CD4-positive, alpha-beta T cell treated with Interferon alpha-2 for 1 hour (primary cell): ENCODE data around the gene CTU2.
A peak's percentile ranks its signal among the peaks of the same experiment; 100 is the strongest.

Experiments
- DNase-seq, 2 donors: peaks; one replicate each; pipeline ENCODE4 v3.0.0-alpha.2; 2020 to 2022

CTU2 gene

DNA sequence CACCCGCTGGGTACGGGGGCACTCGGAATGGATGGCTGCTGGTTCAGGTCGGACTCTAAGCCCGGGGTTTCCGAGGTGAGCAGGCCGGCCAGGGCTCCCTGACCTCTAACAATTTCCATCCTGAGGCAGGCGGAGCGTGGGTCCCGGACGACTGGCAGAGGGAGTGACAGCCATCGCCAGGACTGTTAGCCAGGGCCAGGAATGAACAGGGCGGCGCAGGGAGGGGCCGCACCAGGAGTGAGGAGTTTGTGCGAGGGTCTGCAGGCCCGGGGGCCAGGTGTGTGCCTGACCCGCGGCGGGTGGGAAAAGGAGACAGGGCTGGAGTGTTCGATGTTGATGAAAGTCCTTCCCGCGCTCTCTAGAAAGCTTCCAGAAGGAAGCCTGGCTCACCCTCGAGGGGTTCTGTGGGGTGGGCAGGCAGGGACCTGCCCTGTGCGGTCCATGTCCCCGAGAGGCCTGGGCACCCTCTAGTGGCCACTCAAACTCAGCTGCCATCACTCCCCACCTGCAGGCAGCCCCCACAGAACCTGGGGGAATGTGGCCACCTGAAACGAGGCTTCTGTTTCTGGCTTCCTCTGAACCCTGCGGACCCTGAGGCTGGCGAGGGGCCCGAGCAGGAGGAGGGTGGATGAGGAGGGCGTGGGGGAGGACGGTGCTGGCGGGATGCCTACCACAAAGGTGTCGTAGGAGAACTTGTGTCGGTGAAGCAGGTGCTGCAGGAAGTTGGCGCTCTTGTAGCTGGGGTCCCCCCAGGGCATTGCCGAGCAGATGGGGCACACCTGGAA is 8.3 kb upstream of the CTU2 start:
- DNase-seq, result no peak

DNA sequence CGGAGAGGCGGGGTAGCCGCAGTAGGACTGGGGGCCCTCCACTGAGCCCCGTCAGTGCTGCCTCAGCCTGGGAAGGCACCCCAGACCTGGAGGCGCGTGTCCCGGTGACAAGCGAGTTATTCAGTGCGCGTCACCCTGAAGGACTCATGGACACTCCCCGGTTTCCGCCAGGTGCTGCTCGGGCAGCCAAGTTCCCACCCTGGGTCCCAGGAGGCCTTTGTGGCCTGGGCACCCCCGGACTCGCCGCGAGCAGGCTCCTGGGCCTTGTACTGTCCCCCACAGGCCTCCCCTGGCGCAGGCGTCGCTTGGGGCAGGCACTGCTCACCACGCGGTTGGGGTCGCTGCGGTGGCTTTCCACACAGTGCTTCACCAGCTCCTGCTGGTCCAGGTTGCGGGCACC is 7.7 kb upstream of the CTU2 start:
- no peak for DNase-seq

- DNase-seq, result no peak
Observed at GRCh38 chr16:88699180-88699579, 7.1 kb upstream of the CTU2 start.

DNA sequence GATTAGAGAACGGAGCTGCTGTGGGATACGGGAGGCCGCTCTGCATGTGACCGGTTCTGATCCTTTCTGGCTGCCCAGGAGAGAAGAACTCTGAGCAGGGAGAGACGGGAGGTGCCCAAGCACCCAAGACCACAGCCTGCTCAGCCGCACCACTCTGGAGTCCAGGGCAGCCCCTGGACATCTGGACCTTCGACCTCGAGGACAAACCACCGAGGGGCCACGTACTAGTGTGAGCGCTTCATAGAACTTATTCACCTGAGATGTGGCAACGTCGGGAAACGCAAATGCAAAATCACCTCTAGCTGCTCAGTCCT is 6.0 kb upstream of the CTU2 start:
- DNase-seq, result no peak

DNA sequence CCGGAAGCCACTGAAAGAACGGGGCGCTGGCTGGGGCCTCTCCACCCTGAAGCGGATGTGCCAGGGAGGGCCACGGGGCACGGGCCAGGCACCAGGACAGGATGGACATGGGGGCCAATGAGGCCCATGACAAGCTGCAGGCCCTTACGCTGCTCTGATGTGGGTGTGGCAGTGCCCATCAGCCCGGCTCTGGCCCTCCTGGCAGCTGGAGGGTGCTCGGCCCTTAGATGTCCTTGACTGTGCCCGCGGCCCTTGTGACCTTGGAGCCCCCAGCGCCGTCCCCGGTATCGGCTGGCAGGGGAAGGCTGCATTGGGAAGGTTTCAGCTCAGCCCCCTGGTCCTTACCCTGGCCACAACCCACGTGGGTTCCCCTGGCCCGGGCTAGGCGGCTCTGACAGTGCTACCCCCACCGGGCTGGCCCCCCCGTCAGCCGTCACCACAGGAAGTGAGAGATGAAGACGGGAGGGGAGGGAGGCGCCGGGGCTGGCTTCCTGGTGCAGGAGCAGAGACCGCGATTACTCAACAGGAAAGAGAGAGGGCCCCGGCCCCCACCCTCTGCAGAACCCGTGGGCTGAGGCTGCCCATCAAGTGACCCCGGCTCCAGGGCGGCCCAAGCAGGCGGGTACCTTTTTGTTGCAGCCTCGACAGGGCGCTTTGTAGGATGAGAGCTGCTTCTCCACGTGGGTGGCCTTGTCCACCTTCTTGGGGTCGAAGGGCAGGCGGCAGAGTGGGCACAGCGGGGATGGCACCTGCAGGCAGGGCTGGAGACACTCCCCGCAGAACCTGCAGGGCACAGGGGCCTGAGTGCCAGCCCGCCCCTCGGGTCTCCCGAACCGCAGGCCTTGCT is 5.4 kb upstream of the CTU2 start:
- DNase-seq, result peak; percentile 93 to 94

DNA sequence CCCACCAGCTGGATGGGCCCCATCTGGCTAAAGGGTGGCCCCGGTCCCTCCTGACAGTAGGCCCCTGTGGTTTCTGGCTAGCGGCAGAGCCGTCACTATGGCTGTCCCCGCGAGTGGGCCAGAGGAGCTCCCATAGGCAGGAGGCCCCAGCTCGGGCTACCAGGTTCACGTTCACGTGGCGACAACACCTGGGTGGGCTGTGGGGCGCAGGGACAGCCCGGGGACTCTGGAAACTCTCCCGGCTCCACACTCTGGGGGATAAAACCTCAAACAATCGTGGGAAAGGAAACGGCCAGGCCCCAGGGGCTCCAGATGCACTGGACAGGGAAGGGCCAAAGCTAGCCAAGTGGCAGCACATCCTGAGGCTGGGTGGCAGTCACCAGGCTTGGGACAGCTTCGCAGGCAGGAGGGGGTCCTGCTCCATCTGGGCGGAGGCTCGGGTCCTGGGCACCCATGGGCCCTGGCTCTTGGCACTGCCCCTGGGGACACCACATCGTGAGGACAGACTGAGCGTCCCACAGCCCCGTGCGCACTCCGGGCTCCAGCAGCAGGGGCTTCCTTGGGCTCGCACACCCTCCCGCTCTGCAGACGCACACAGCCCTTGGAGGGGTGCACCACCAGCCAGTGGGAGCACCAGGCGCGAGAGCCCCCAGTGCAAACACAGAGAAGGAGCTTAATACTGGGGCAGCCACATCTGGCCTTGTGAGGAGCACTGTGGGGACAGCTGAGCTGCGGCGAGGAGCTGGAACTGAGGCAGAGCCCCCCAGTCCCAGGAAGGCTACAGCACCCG is 4.5 kb upstream of the CTU2 start:
- no peak for DNase-seq

- no peak for DNase-seq
Observed at GRCh38 chr16:88702371-88703210, 3.7 kb upstream of the CTU2 start.

- DNase-seq, result peak; percentile 45 to 75
Observed at GRCh38 chr16:88703486-88704309, 2.6 kb upstream of the CTU2 start.

DNA sequence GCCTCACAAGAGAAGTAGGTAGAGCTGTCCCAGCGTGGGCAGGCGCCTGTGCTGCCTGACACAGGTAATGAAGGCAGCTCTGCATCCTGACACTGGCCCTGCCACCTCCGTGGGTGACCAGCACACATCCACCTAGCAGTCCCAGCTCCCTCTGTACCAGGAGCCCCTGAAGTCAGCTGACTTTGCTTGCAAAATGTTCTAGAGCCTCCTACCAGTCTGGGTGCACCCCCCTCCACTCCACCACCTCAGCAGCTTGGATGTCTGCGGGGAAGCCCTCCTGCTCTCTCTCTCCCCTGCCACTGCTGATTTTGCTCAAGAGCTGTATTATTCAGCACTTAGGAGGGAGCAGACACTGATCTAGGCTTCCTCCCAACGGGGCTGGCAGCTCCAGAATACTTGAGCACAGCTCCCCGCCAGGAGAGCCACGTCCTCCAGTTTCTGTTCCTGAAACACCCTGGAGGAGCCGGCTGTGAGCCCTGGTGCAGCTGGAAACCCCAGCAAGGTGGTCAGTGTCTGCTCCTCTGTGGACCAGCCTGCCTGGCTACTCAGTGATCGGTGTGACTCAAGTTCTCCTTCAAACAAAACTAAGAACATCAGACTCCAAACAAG is 1.1 kb upstream of the CTU2 start:
- DNase-seq, result peak; percentile 30 to 45

DNA sequence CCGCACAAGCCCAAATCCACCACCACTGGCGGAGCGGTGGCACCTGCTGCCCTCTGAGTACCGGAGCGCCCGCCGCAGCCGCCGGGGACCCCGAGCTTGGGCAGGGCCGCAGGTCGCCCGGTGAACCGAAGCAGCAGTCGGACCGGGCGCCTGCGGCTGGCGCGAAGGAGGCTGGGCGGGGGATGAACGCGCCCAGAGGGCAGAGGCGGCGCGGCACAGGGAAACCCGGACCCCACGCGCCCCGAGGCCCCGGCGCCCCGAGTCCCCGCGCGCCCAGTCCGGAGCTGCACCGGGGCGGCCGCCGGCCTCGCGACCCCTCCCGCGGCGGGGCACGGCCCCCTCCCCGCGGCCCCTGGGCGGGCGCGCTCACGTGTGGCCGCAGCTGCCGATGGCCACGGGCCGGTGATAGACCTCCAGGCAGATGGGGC is 488 bp upstream of the CTU2 start:
- DNase-seq, result no peak

- no peak for DNase-seq
Observed at GRCh38 chr16:88706965-88707826, 893 bp downstream of the CTU2 start.

- no peak for DNase-seq
Observed at GRCh38 chr16:88710556-88710955, 4.3 kb downstream of the CTU2 start.

- DNase-seq, result no peak
Observed at GRCh38 chr16:88711750-88712340, 5.5 kb downstream of the CTU2 start.

DNA sequence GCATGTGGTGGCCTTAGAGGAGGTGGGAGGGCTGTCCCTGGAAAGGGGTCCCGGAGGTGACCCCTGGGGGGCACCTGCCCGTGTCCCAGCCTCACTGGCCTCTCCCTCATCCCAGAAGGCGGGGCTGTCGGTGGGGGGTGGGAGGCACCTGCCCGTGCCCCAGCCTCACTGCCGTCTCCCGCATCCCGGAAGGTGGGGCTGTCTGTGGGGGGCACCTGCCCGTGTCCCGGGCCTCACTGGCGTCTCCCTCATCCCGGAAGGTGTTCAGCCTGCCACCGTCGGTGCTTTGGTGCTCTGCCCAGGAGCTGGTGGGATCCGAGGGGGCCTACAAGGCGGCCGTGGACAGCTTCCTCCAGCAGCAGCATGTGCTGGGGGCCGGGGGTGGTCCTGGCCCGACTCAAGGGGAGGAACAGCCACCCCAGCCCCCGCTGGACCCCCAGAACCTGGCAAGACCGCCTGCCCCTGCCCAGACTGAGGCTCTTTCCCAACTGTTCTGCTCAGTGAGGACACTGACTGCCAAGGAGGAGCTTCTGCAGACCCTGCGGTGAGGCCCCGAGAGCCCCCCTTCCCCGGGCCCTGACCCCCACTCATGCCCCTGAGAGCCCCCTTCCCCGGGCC is 6.2 kb downstream of the CTU2 start:
- no peak for DNase-seq

DNA sequence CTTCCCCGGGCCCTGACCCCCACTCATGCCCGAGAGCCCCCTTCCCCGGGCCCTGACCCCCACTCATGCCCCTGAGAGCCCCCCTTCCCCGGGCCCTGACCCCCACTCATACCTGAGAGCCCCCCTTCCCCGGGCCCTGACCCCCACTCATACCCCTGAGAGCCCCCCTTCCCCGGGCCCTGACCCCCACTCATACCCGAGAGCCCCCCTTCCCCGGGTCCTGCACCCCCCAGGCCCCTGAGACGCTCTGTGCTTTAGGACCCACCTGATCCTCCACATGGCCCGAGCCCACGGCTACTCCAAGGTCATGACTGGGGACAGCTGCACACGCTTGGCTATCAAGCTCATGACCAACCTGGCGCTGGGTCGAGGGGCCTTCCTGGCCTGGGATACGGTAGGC is 6.8 kb downstream of the CTU2 start:
- DNase-seq, result no peak

GRCh38 chr16:88713568-88714419 is 7.5 kb downstream of the CTU2 start:
- DNase-seq, result no peak

GRCh38 chr16:88714420-88715302 is 8.4 kb downstream of the CTU2 start:
- no peak for DNase-seq
